HG02943 (cell line): ENCODE measurements around the gene KDF1.

ENCODE experiments used
- ATAC-seq: cut with Tn5 transposase; IDR thresholded peaks from one replicate; pipeline ENCODE4 v1.9.1; 2021; ENCODE audit warnings: mild to moderate bottlenecking, low read depth, moderate library complexity; ENCODE audit not compliant: unreplicated experiment

Gene KDF1

GRCh38 chr1:26921540-26922430, 38.5 kb downstream of the KDF1 start, which contains the start of gene NUDC:
Gene NUDC (plus strand): TSS chr1:26921743. CDS start chr1:26921849, 106 bp downstream.
- peak; percentile 88 for ATAC-seq

- ATAC-seq: no peak
Observed at GRCh38 chr1:26921126-26921539, 39.1 kb downstream of the KDF1 start.

- ATAC-seq: no peak
Observed at GRCh38 chr1:26915204-26915842, 44.9 kb downstream of the KDF1 start.

- no peak for ATAC-seq
Observed at GRCh38 chr1:26913754-26914619, 46.3 kb downstream of the KDF1 start, which contains the start of gene NR0B2. Gene NR0B2 (minus strand): TSS chr1:26913975. CDS start chr1:26913940, 35 bp downstream.

GRCh38 chr1:26913389-26913753, 46.9 kb downstream of the KDF1 start:
- no peak for ATAC-seq

- ATAC-seq: no peak
Observed at GRCh38 chr1:26912147-26912490, 48.1 kb downstream of the KDF1 start.

GRCh38 chr1:26911399-26912146, 48.7 kb downstream of the KDF1 start:
- no peak for ATAC-seq

GRCh38 chr1:26910343-26911160, 49.7 kb downstream of the KDF1 start:
- no peak for ATAC-seq

- ATAC-seq: no peak
Observed at GRCh38 chr1:26909951-26910342, 50.3 kb downstream of the KDF1 start.

GRCh38 chr1:26907071-26907917, 53.0 kb downstream of the KDF1 start:
- ATAC-seq: no peak

- ATAC-seq: no peak
Observed at GRCh38 chr1:26900815-26901511, 59.3 kb downstream of the KDF1 start.

GRCh38 chr1:26900001-26900814, 60.1 kb downstream of the KDF1 start, which contains the start of gene GPATCH3:
Gene GPATCH3 (minus strand): TSS chr1:26900467. CDS start chr1:26900442, 25 bp downstream.
- no peak for ATAC-seq
